Fibroblast of upper back skin (primary cell): ENCODE results near the gene AEN.
"Not testable (repeated sequence)": the region's sequence is repeated elsewhere in the genome, so short reads cannot be mapped to it uniquely, and the experiment has no call there.

Source experiments
- DNase-seq: peaks from one replicate; pipeline ENCODE4 v3.0.0-alpha.2; 2013

AEN gene

GRCh38 chr15:88631464-88632028, 10.4 kb downstream of the AEN start:
- DNase-seq = no peak

DNA sequence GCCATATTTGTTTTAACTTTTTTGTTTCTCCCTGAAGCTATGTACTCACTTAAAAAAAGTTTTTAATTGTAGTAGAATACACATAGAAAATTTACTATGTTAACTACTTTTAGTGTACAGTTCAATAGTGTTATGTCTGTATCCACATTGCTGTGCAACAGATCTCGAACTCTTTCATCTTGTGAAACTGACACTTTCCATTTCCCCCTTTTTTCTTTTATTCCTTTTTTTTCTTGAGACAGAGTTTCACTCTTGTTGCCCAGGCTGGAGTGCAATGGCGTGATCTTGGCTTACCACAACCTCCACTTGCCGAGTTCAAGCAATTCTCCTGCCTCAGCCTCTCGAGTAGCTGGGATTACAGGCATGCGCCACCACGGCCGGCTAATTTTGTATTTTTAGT, 11.7 kb downstream of the AEN start:
- DNase-seq = not testable (repeated sequence)

DNA sequence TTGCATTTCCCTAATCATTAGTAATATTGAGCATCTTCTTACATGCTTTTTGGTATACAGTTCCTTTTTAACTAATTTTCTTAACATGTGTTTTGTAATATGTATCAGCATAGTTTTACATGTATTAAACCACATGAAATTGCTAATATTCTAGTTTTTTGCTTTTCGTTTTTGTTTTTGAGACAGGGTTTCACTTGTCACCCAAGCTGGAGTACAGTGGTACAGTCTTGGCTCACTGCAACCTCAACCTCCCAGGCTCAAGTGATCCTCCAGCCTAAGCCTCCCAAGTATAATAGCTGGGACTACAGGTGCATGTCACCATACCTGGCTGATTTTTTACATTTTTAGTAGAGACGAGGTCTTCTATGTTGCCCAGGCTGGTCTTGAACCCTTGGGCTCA, 13.3 kb downstream of the AEN start:
- no peak for DNase-seq

- DNase-seq = no peak
These were observed 14.2 kb downstream of the AEN start for GRCh38 chr15:88635318-88635717.

- DNase-seq = no peak
These were observed 14.9 kb downstream of the AEN start for GRCh38 chr15:88636050-88636449.

DNA sequence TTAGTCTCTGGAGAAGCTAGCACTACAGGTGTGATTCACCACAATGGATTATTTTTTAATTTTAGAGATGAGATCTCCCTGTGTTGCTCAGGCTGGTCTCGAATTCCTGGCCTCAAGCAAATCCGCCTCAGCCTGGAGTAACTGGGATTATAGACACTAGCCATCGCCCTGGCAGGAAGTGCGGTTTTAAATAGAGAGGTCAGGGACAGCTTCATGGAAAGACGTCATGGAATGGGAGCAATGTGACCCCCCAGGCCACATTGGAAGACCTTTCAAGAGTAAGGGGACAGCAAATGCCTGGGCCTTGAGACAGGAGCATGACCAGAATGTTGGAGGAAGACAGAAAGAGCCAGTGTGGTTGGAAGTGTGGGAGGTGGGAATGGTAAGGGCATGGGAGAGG, 15.5 kb downstream of the AEN start:
- DNase-seq = no peak

DNA sequence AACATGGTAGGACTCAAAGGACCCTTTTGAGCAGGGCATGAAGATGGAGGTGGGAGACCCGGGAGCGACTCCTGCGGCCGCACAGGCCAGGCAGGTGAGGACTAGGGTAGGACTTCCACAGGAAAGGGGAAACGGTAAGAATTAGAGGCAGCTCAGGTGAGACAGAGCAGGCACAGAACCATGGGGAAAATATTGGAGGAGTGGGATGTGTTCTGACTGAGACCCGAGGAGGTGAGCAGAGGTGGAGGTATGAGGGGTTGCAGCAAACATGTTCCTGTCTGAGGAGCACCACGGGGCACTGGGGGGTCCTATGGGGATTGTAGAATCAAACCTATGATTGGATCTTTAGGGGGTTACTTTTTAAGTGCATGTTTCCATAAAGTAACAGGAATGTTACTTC, 16.3 kb downstream of the AEN start:
- no peak for DNase-seq

- DNase-seq = no peak
These were observed 16.9 kb downstream of the AEN start for GRCh38 chr15:88637841-88638625.

- DNase-seq = peak; percentile 90
These were observed 17.7 kb downstream of the AEN start, which contains the start of gene ISG20 for GRCh38 chr15:88638626-88639372. ISG20 (plus strand) TSS chr15:88639016; CDS start chr15:88639367, 351 bp downstream.

DNA sequence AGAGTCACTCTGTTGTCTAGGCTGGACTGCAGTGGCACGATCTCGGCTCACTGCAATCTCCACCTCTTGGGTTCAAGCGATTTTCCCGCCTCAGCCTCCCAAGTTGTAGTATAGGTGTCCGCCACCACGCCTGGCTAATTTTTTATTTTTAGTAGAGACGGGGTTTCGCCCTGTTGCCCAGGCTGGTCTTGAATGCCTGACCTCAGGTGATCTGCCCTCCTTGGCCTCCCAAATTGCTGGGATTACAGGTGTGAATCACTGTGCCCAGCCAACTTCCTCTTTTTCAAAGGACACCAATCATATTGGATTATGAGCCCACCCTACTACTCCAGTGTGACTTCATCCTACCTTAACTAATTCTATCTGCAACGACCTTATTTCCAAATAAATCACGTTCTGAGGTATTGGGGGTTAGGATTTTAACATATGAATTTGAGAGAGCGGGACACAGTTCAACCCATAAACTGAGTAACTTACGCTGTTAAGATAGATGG, 20.9 kb downstream of the AEN start:
- no peak for DNase-seq

GRCh38 chr15:88642514-88642913, 21.4 kb downstream of the AEN start:
- DNase-seq = not testable (repeated sequence)

DNA sequence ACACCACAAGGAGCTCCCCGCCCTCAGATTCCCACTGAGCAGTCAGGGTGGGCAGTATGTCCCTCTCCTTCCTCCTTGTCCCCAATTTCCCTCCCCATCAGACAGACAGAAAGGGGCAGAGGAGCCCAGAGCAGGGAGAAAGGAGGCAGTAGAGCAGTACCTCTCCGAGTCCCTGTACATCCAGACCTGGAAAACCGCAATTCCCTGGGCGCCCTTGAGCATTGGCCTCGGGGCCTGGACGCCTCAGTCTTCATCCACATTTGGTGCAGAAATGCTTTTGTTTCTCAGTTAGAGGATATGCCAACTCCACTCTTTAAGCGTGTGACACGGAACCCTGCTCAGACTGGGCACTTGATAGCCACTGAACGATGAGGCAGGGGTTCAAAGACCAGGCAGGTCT, 23.6 kb downstream of the AEN start:
- DNase-seq = no peak

GRCh38 chr15:88645171-88646087, 24.3 kb downstream of the AEN start:
- no peak for DNase-seq

DNA sequence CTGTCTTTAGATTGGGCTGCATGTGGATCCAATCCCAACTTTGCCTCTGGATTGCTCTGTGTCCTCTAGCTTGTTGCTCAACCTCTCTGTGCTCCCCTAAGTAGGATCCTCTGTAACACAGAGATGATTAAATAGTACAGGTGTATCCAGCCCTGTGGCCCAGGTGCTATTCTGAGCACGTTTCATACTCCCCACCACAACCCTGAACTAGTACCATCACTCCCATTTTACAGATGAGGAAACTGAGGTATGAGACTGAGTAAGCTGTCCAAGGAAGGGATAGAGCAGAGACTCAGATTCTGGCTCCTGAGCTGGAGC, 24.9 kb downstream of the AEN start:
- DNase-seq = no peak

DNA sequence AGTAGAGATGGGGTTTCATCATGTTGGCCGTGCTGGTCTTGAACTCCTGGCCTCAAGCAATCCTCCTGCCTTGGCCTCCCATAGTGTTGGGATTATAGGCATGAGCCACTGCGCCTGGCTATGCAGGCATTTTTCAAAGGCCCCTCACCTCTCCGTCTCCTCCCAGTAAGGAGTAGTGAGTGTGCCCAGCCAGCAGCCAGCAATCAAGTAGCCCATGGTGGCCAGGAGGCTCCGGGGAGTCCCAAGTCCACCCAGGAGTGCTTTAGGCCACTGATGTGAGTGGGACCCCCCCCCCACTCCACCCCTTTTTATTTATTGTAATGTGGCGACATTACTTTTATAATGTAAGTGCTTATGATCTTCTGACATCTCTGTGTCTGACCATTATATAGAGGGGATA, 25.8 kb downstream of the AEN start:
- no peak for DNase-seq

DNA sequence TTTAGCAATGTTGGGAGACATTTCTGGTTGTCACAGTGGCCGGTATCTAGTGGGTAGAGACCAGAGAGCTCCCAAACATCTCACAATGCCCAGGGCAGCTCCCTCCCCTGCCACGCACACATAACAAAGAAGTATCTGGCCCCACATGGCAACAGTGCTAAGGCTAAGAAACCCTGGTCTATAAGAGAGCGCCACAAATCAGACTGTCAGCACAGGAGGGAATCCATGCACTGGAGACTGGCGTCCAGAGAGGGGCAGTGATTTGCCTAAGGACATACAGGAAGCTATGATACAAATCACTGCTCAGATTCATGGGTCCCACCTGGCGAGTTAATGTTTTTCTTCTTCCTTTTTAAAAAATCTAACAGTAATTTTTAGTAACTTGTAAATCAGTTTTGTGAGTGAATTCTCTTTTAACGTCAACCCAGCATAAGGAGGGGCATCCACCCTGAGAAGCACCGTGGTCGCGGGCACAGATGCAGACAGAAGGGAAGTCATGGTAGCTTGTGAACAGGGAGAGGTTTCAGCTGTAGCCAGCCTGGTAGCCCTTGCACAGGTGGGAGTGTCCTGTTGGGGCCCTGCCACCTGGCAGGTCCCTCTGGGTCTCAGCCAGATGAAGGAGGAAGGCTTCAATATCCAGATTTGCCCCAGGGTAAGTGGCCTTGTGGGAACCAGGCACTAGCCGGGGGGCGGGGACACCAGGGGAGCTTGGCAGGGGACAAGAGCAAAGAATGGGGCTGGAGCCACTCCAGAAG, 26.4 kb downstream of the AEN start:
- no peak for DNase-seq

DNA sequence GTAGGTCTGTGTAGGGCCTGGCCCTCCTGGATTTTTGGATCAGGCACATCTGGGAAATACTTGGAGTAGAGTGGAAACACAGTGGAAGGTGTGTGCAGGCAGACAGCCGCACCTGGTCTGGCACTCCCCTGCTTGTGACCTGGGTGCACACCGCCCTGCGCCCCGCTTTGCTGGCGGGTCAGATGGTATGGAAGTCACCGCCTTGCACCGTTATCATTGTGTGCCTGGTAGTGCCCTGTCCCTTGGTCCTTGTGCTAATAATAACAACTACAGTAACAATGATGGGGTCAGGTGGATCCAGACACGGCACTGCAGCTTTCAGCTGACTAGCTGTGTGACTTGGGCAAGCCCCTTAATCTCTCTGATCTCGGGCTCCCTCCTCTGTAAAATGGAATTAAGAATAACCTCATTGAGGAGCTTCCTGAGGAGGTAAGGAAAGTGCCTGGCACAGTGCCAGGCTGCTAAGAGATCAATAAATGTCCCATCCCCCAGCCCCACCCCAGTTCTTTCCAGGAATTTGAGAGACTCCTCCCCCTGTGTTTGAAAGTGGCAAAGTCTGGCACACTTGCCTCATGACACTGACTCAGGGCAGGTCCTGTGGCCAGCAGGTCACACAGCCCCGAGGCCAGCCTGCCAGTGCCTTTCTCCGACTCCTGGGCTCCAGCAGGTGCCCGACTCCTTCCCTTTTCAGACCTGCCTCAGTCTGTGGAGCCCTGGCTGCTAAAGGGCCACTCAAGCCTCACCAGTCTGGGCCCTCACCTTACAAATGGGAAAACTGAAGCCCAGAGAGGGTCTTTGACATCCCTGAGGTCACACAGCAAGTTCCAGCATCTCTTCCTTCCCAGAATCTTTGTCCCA, 27.4 kb downstream of the AEN start:
- DNase-seq = no peak

DNA sequence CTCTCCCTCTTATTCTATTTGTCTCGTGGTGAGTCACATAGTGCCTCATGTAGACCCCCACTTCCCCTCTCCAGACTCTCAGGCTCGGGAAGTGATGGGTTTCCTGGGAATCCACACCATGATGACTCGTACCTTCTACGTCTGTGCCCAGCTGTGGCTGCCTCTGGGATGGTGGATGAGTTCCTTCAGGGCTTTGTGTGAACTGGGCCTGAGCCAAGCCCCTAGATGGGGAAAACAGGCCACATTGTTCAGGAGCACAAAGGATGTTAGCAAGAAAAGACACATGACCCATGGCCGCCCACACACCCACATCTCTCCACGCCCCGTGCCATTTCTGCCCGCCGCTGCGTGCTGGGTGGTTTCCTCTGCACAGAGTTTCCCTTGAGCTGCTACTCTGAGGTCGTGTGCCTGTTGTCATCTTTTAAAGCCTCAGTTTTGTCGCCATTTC, 28.2 kb downstream of the AEN start:
- peak; percentile 96 for DNase-seq

GRCh38 chr15:88649753-88650551, 28.8 kb downstream of the AEN start:
- no peak for DNase-seq

- no peak for DNase-seq
These were observed 29.4 kb downstream of the AEN start for GRCh38 chr15:88650556-88650955.
